ENCODE results near the gene ACD.

ACD gene

GRCh38 chr16:67645397-67646121 lies 14.5 kb downstream of the ACD start:
- no peak for DNase-seq

GRCh38 chr16:67644038-67644437 lies 16.0 kb downstream of the ACD start:
- DNase-seq, result no peak

- no peak for DNase-seq
Measured at GRCh38 chr16:67641779-67642708, 18.0 kb downstream of the ACD start.

GRCh38 chr16:67637625-67638024 lies 22.4 kb downstream of the ACD start:
- DNase-seq, result no peak

- DNase-seq, result no peak
Measured at GRCh38 chr16:67636713-67637112, 23.3 kb downstream of the ACD start.

- DNase-seq, result no peak
Measured at GRCh38 chr16:67632415-67633172, 27.5 kb downstream of the ACD start.

- DNase-seq, result no peak
Measured at GRCh38 chr16:67628216-67628615, 31.8 kb downstream of the ACD start.

GRCh38 chr16:67613808-67614207 lies 46.3 kb downstream of the ACD start:
- no peak for DNase-seq

GRCh38 chr16:67608364-67608763 lies 51.7 kb downstream of the ACD start:
- no peak for DNase-seq

All from DMS 273 treated with DMSO at 0.1 percent for 48 hours (cell line).